ENCODE data around the gene SLC25A24. TPM values are rescaled to one million over a fixed set of nuclear protein-coding genes. Genes with fewer than 3 reads are reported as not detected.
A peak's percentile ranks its signal among the peaks of the same experiment; 100 is the strongest.

Gene SLC25A24
- total RNA-seq, 4 donors from 2014 or later, result 6.8 to 12.3 (median 9.3) TPM

- ATAC-seq, result no peak
- TF ChIP-seq POLR2A (IDR thresholded peaks at IDR 0.05) (no peak), CTCF (IDR thresholded peaks at IDR 0.05 in 4 of 5, conservative IDR thresholded peaks at IDR 0.05 in 1 of 5) (no peak)
- Histone ChIP-seq H3K36me3 (peaks cover 0 to 13% of the 10 kb centered on the region in 2 donors), H3K27me3 (no peaks in the 10 kb centered on the region), H3K27ac (no peak overlapping the region), H3K4me3 (no peak overlapping the region), H3K9me3 (no peaks in the 10 kb centered on the region), H3K4me1 (no peaks in the 10 kb centered on the region)
- in situ Hi-C loops (cut with MboI; ENCODE audit: low sequenced_read_pairs in 4 of 4), result loop anchor here (5.0 kb wide), 3 partner anchors 343 to 353 kb away; no protein-coding TSS in a partner anchor
- DNase-seq, result no peak
- intact Hi-C loops (cut with DNase I; ENCODE audit: low total_unique reads), result loop anchor here (10.0 kb wide), 2 partner anchors 165 to 225 kb away; partner anchors contain the start of gene VAV3
Observed at GRCh38 chr1:108129999-108130398, 70.1 kb downstream of the SLC25A24 start.

- DNase-seq (peak; percentile 30 to 49), ATAC-seq (peak; percentile 89 to 97)
- Histone ChIP-seq H3K4me3 (no peak overlapping the region), H3K4me1 (no peaks in the 10 kb centered on the region), H3K27ac (no peak overlapping the region), H3K27me3 (no peaks in the 10 kb centered on the region), H3K9me3 (no peaks in the 10 kb centered on the region), H3K36me3 (no peaks in the 10 kb centered on the region)
- in situ Hi-C loops (cut with MboI; ENCODE audit: low sequenced_read_pairs in 4 of 4) (loop anchor here (5.0 kb wide), 3 partner anchors 338 to 348 kb away; no protein-coding TSS in a partner anchor), intact Hi-C loops (cut with DNase I; ENCODE audit: low total_unique reads) (loop anchor here (1.0 to 10.0 kb wide), 3 partner anchors 161 to 343 kb away; partner anchors contain the start of gene VAV3)
- TF ChIP-seq CTCF (IDR thresholded peaks at IDR 0.05 in 4 of 5, conservative IDR thresholded peaks at IDR 0.05 in 1 of 5), result peak; percentile 79 to 94 (median 88)
- TF ChIP-seq POLR2A (IDR thresholded peaks at IDR 0.05), result no peak
Observed at GRCh38 chr1:108125312-108126138, 74.6 kb downstream of the SLC25A24 start.

- no peaks in the 10 kb centered on the region for H3K4me1 ChIP-seq
- H3K27me3 ChIP-seq, result no peaks in the 10 kb centered on the region
- TF ChIP-seq CTCF (IDR thresholded peaks at IDR 0.05 in 4 of 5, conservative IDR thresholded peaks at IDR 0.05 in 1 of 5) (no peak), POLR2A (IDR thresholded peaks at IDR 0.05) (no peak)
- no peak for DNase-seq
- no peak overlapping the region for H3K4me3 ChIP-seq
- no peaks in the 10 kb centered on the region for H3K9me3 ChIP-seq
- in situ Hi-C loops (cut with MboI; ENCODE audit: low sequenced_read_pairs in 4 of 4) (loop anchor here (5.0 kb wide), 3 partner anchors 337 to 347 kb away; no protein-coding TSS in a partner anchor), intact Hi-C loops (cut with DNase I; ENCODE audit: low total_unique reads) (loop anchor here (1.0 to 10.0 kb wide), 4 partner anchors 78 to 342 kb away; partner anchors contain the start of genes SLC25A24 and VAV3)
- H3K27ac ChIP-seq, result no peak overlapping the region
- ATAC-seq, result no peak
- H3K36me3 ChIP-seq, result no peaks in the 10 kb centered on the region
Observed at GRCh38 chr1:108124622-108125311, 75.4 kb downstream of the SLC25A24 start.

GRCh38 chr1:108124023-108124422 lies 76.1 kb downstream of the SLC25A24 start:
- H3K36me3 ChIP-seq, result no peaks in the 10 kb centered on the region
- intact Hi-C loops (cut with DNase I; ENCODE audit: low total_unique reads), result loop anchor here (5.0 to 10.0 kb wide), 3 partner anchors 78 to 219 kb away; partner anchors contain the start of genes SLC25A24 and VAV3
- no peak for ATAC-seq
- DNase-seq, result no peak
- no peaks in the 10 kb centered on the region for H3K4me1 ChIP-seq
- H3K27me3 ChIP-seq, result no peaks in the 10 kb centered on the region
- in situ Hi-C loops (cut with MboI; ENCODE audit: low sequenced_read_pairs in 4 of 4), result no loop called here
- no peak overlapping the region for H3K4me3 ChIP-seq
- no peak overlapping the region for H3K27ac ChIP-seq
- no peaks in the 10 kb centered on the region for H3K9me3 ChIP-seq
- no peak for TF ChIP-seq CTCF (IDR thresholded peaks at IDR 0.05 in 4 of 5, conservative IDR thresholded peaks at IDR 0.05 in 1 of 5)
- no peak for TF ChIP-seq POLR2A (IDR thresholded peaks at IDR 0.05)

Measured in gastrocnemius medialis (tissue), 4 donors.